ENCODE data around the gene POLE.

Gene POLE

GRCh38 chr12:132624910-132625630 lies 62.1 kb downstream of the POLE start:
- Histone ChIP-seq H3K9me3 (ENCODE audit: insufficient read depth, low read length, severe bottlenecking) (no peaks in the 10 kb centered on the region), H3K9ac (ENCODE audit: low read depth, low read length) (no peak overlapping the region), H3K79me2 (ENCODE audit: insufficient read depth, low read length) (no peaks in the 10 kb centered on the region), H3K36me3 (ENCODE audit: insufficient read depth, low read length) (peaks cover 67% of the 10 kb centered on the region), H4K20me1 (ENCODE audit: insufficient read depth, low read length) (peaks cover 15% of the 10 kb centered on the region), H3K4me1 (ENCODE audit: insufficient read depth, low read length) (no peaks in the 10 kb centered on the region), H3K4me3 (ENCODE audit: low read depth in 1 of 2, low read length in 2 of 2) (no peak overlapping the region), H3K27me3 (ENCODE audit: insufficient read depth, low read length, poor library complexity) (no peaks in the 10 kb centered on the region), H3K4me2 (ENCODE audit: insufficient read depth, low read length) (no peak overlapping the region), H3K27ac (ENCODE audit: low read length) (no peak overlapping the region), H2AFZ (ENCODE audit: low read depth, low read length) (no peak overlapping the region)
- no peak for ATAC-seq (ENCODE audit: insufficient read depth, low read depth)
- no peak for DNase-seq
- TF ChIP-seq EZH2 (IDR thresholded peaks at IDR 0.05; ENCODE audit: borderline replicate concordance, low read depth, low read length, severe bottlenecking) (no peak), CTCF (IDR thresholded peaks at IDR 0.05; ENCODE audit: borderline replicate concordance, extremely low read depth, low read length, poor library complexity, severe bottlenecking) (no peak)

- Histone ChIP-seq H3K9me3 (ENCODE audit: insufficient read depth, low read length, severe bottlenecking) (no peaks in the 10 kb centered on the region), H3K27ac (ENCODE audit: low read length) (no peak overlapping the region), H4K20me1 (ENCODE audit: insufficient read depth, low read length) (peaks cover 15% of the 10 kb centered on the region), H3K27me3 (ENCODE audit: insufficient read depth, low read length, poor library complexity) (no peaks in the 10 kb centered on the region), H3K36me3 (ENCODE audit: insufficient read depth, low read length) (peaks cover 59% of the 10 kb centered on the region), H3K9ac (ENCODE audit: low read depth, low read length) (no peak overlapping the region), H3K4me3 (ENCODE audit: low read depth in 1 of 2, low read length in 2 of 2) (no peak overlapping the region), H3K4me1 (ENCODE audit: insufficient read depth, low read length) (no peaks in the 10 kb centered on the region), H3K79me2 (ENCODE audit: insufficient read depth, low read length) (no peaks in the 10 kb centered on the region), H3K4me2 (ENCODE audit: insufficient read depth, low read length) (no peak overlapping the region), H2AFZ (ENCODE audit: low read depth, low read length) (no peak overlapping the region)
- ATAC-seq (ENCODE audit: insufficient read depth, low read depth) (no peak), DNase-seq (no peak)
- no peak for TF ChIP-seq CTCF (IDR thresholded peaks at IDR 0.05; ENCODE audit: borderline replicate concordance, extremely low read depth, low read length, poor library complexity, severe bottlenecking)
- no peak for TF ChIP-seq EZH2 (IDR thresholded peaks at IDR 0.05; ENCODE audit: borderline replicate concordance, low read depth, low read length, severe bottlenecking)
Measured at GRCh38 chr12:132624186-132624855, 62.8 kb downstream of the POLE start.

DNA sequence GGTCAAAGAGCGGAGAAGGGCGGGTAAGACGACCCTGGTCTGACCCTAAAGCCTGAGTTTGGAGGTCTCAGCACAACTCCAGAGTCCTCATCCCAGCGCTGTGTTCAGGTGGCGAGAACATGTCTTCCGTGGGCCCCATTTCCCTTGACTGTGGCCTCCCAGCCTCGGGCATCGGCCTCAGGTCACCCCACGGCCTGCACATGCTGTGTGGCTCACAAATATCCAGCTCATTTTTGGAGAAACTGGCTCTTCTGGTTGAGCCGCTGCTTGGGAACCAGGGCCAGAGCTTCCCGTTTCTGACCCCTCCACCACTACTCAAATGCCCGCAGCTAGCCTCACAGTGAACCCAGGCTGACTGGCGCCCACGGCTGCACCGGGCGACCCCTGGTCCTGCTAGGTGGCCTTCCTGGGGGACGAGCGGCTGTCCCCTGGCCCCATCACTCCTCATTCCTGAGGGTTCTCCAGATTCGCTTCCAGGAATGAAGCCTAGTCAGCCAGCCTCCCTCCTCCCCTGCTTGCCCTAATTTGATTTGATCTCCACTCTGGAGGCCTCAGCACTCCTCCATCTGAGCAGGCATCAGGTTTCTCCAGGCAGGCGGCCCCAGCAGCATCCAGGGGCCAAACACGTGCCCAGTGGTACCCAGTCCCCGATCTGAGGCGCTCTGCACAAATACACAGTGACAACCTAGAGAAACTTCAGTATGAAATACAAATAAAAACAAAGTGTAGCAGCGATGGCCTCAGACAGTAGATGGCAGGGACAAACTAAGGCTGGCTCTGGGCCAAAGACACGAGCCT lies 63.9 kb downstream of the POLE start:
- Histone ChIP-seq H3K36me3 (ENCODE audit: insufficient read depth, low read length) (peaks cover 50% of the 10 kb centered on the region), H3K4me2 (ENCODE audit: insufficient read depth, low read length) (no peak overlapping the region), H2AFZ (ENCODE audit: low read depth, low read length) (no peak overlapping the region), H3K27ac (ENCODE audit: low read length) (no peak overlapping the region), H3K27me3 (ENCODE audit: insufficient read depth, low read length, poor library complexity) (no peaks in the 10 kb centered on the region), H4K20me1 (ENCODE audit: insufficient read depth, low read length) (peaks cover 15% of the 10 kb centered on the region), H3K9ac (ENCODE audit: low read depth, low read length) (no peak overlapping the region), H3K79me2 (ENCODE audit: insufficient read depth, low read length) (no peaks in the 10 kb centered on the region), H3K9me3 (ENCODE audit: insufficient read depth, low read length, severe bottlenecking) (no peaks in the 10 kb centered on the region), H3K4me3 (ENCODE audit: low read depth in 1 of 2, low read length in 2 of 2) (no peak overlapping the region), H3K4me1 (ENCODE audit: insufficient read depth, low read length) (no peaks in the 10 kb centered on the region)
- no peak for TF ChIP-seq EZH2 (IDR thresholded peaks at IDR 0.05; ENCODE audit: borderline replicate concordance, low read depth, low read length, severe bottlenecking)
- no peak for TF ChIP-seq CTCF (IDR thresholded peaks at IDR 0.05; ENCODE audit: borderline replicate concordance, extremely low read depth, low read length, poor library complexity, severe bottlenecking)
- ATAC-seq (ENCODE audit: insufficient read depth, low read depth), result no peak
- no peak for DNase-seq

All from DND-41 (cell line).